K562 (cell line): ENCODE measurements around the gene THADA. TPM values are rescaled to one million over a fixed set of nuclear protein-coding genes. Genes with fewer than 3 reads are reported as not detected.
A peak's percentile ranks its signal among the peaks of the same experiment; 100 is the strongest.

Experiments
- BACH1 ChIP-seq: fragments of 200-800 bp; sonication (Bioruptor generic); IDR thresholded peaks from 2 replicates; pipeline ENCODE4 v1.6.1; 2016; ENCODE audit warnings: missing genetic modification characterization, missing compliant biosample characterization
- CHD2 ChIP-seq: IDR thresholded peaks from 2 replicates; pipeline ENCODE4 v1.6.1; 2011; ENCODE audit warnings: low read depth, low read length
- E2F5 ChIP-seq: sonication (generic); formaldehyde crosslinking; IDR thresholded peaks from 2 replicates; pipeline ENCODE4 v1.8.0; 2022; ENCODE audit warnings: mild to moderate bottlenecking, missing genetic modification reagents
- HDAC2 ChIP-seq: fragments of 450-650 bp; IDR thresholded peaks from 2 replicates; pipeline ENCODE4 v1.6.1; 2016; ENCODE audit warnings: mild to moderate bottlenecking
- HNRNPL ChIP-seq: fragments of 200-400 bp; formaldehyde crosslinking; IDR thresholded peaks from 2 replicates; pipeline ENCODE4 v1.6.1; 2017; ENCODE audit warnings: low read depth, mild to moderate bottlenecking, low read length
- JUND ChIP-seq, 2 experiments: IDR thresholded peaks; 2 replicates in 1 of 2; 3 replicates in 1 of 2; pipeline ENCODE4 v1.6.1; 2011; ENCODE audit warnings: borderline replicate concordance in 2 of 2, low read depth in 2 of 2, low read length in 2 of 2, improper control_type of control experiment in 1 of 2, missing biosample characterization in 1 of 2, missing genetic modification characterization in 1 of 2, missing genetic modification reagents in 1 of 2
- MED1 ChIP-seq: sonication (generic); formaldehyde crosslinking; IDR thresholded peaks from 2 replicates; pipeline ENCODE4 v1.8.1; 2023; ENCODE audit warnings: missing genetic modification reagents, borderline replicate concordance
- MTA1 ChIP-seq: fragments of 450-650 bp; IDR thresholded peaks from 2 replicates; pipeline ENCODE4 v1.6.1; 2017; ENCODE audit warnings: borderline replicate concordance
- NFIC ChIP-seq: fragments of 450-650 bp; IDR thresholded peaks from 2 replicates; pipeline ENCODE4 v1.6.1; 2017; ENCODE audit warnings: mild to moderate bottlenecking, inconsistent platforms
- NRF1 ChIP-seq, 2 experiments: fragments of 450-650 bp; IDR thresholded peaks in 1 of 2; conservative IDR thresholded peaks in 1 of 2; 2 replicates each; pipeline ENCODE4 v1.6.1; 2014; ENCODE audit warnings: mild to moderate bottlenecking in 2 of 2
- PCBP1 ChIP-seq: fragments of 200-400 bp; formaldehyde crosslinking; IDR thresholded peaks from 2 replicates; pipeline ENCODE4 v1.6.1; 2018; ENCODE audit warnings: mild to moderate bottlenecking, low read depth, low read length; ENCODE audit not compliant: poor library complexity, severe bottlenecking
- PHF21A ChIP-seq: fragments of 450-650 bp; IDR thresholded peaks from 2 replicates; pipeline ENCODE4 v1.6.1; 2017; ENCODE audit warnings: low read depth, borderline replicate concordance
- RAD21 ChIP-seq, 2 experiments: fragments of 250-450 bp in 1 of 2; fragments of 450-650 bp in 1 of 2; sonication (Bioruptor Pico) in 1 of 2; formaldehyde crosslinking in 1 of 2; IDR thresholded peaks in 1 of 2; conservative IDR thresholded peaks in 1 of 2; 2 replicates each; pipeline versions ENCODE4 v1.4.0 to v1.8.0; 2020 to 2022; ENCODE audit warnings: mild to moderate bottlenecking in 2 of 2, moderate library complexity in 1 of 2
- RBFOX2 ChIP-seq: fragments of 200-400 bp; formaldehyde crosslinking; IDR thresholded peaks from 2 replicates; pipeline ENCODE4 v1.6.1; 2017; ENCODE audit warnings: low read depth, mild to moderate bottlenecking, low read length, moderate library complexity
- SMARCA5 ChIP-seq: fragments of 450-650 bp; IDR thresholded peaks from 2 replicates; pipeline ENCODE4 v1.6.1; 2016
- TSC22D4 ChIP-seq: fragments of 450-650 bp; IDR thresholded peaks from 2 replicates; pipeline ENCODE4 v1.6.1; 2016; ENCODE audit warnings: missing genetic modification characterization, missing biosample characterization, control low read depth
- ZFX ChIP-seq: sonication (generic); formaldehyde crosslinking; IDR thresholded peaks from 2 replicates; pipeline ENCODE4 v1.8.0; 2022; ENCODE audit warnings: mild to moderate bottlenecking, missing genetic modification reagents, moderate library complexity
- ZNF354B ChIP-seq: fragments of 250-450 bp; sonication (Bioruptor Pico); IDR thresholded peaks from 2 replicates; pipeline ENCODE4 v1.4.0; 2020
- polyA plus RNA-seq, 8 experiments: library from polyadenylated mRNA; depleted of rRNA in 4 of 8; stranded (reverse) in 5 of 8; unstranded in 3 of 8; fragments of >200 nt; fragmentation: Nextera tagmentation in 2 of 8; fragmentation: Illumina TruSeq in 1 of 8; extraction: Ambion mirVana in 2 of 8; extraction: Trizol in 1 of 8; gene quantifications; 2 replicates each; pipeline versions ENCODE4 v1.2.1 to v1.2.3, GENCODE V29; 2011 to 2014; ENCODE audit warnings: inconsistent platforms in 1 of 8, missing spikeins in 1 of 8
- total RNA-seq, 7 experiments: library from RNA; depleted of rRNA in 6 of 7; stranded (reverse); fragments of >200 nt in 6 of 7; fragmentation: Illumina TruSeq in 2 of 7; extraction: Trizol in 2 of 7; gene quantifications; 2 replicates each; pipeline versions ENCODE4 v1.2.1 to v1.2.3, GENCODE V29; 2011 to 2021; ENCODE audit warnings: low replicate concordance in 1 of 7
- TF ChIP-seq, protein P1 (sequence below): fragments of 450-650 bp; formaldehyde crosslinking; IDR thresholded peaks from 2 replicates; pipeline ENCODE4 v1.4.0; 2022; ENCODE audit warnings: missing genetic modification characterization
- TF ChIP-seq, protein P2 (sequence below): fragments of 450-650 bp; IDR thresholded peaks from 2 replicates; pipeline ENCODE4 v1.6.1; 2016; ENCODE audit warnings: borderline replicate concordance
- TF ChIP-seq, protein P3 (sequence below), 2 experiments: fragments of 450-650 bp in 1 of 2; sonication (generic) in 1 of 2; formaldehyde crosslinking in 1 of 2; IDR thresholded peaks in 1 of 2; conservative IDR thresholded peaks in 1 of 2; 2 replicates each; pipeline versions ENCODE4 v1.6.1 to v1.8.1; 2016 to 2023; ENCODE audit warnings: mild to moderate bottlenecking in 2 of 2, moderate library complexity in 2 of 2, inconsistent platforms in 1 of 2, missing genetic modification reagents in 1 of 2

THADA gene
- total and polyA plus RNA-seq, 9 of the 15 experiments (the other 6 are each of a cell fraction or from before 2014, with no cell fraction given) = 17.8 to 34.7 (median 31.9) TPM

- TF ChIP-seq E2F5 (CRISPR knock-in tag) = 0 out of 2 replicates have a peak, but pooled peaks have one; percentile 17
- no peak for TF ChIP-seq ZNF354B
- 0 out of 2 replicates have a peak, but pooled peaks have one; percentile 8 for TF ChIP-seq NFIC
- TF ChIP-seq MED1 = no peak
- peak; percentile 97 for TF ChIP-seq PHF21A
- TF ChIP-seq, protein P1, sequence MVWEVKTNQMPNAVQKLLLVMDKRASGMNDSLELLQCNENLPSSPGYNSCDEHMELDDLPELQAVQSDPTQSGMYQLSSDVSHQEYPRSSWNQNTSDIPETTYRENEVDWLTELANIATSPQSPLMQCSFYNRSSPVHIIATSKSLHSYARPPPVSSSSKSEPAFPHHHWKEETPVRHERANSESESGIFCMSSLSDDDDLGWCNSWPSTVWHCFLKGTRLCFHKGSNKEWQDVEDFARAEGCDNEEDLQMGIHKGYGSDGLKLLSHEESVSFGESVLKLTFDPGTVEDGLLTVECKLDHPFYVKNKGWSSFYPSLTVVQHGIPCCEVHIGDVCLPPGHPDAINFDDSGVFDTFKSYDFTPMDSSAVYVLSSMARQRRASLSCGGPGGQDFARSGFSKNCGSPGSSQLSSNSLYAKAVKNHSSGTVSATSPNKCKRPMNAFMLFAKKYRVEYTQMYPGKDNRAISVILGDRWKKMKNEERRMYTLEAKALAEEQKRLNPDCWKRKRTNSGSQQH (CRISPR knock-in tag) = no peak
- TF ChIP-seq SMARCA5 = 0 out of 2 replicates have a peak, but pooled peaks have one; percentile 16
- peak; percentile 42 to 53; a peak in 3 of 4 replicates for TF ChIP-seq NRF1 (conservative IDR thresholded peaks at IDR 0.05 in 1 of 2, IDR thresholded peaks at IDR 0.05 in 1 of 2)
- TF ChIP-seq HDAC2 = peak; percentile 47; the same call in 1 of the 2 replicates
- TF ChIP-seq, protein P2, sequence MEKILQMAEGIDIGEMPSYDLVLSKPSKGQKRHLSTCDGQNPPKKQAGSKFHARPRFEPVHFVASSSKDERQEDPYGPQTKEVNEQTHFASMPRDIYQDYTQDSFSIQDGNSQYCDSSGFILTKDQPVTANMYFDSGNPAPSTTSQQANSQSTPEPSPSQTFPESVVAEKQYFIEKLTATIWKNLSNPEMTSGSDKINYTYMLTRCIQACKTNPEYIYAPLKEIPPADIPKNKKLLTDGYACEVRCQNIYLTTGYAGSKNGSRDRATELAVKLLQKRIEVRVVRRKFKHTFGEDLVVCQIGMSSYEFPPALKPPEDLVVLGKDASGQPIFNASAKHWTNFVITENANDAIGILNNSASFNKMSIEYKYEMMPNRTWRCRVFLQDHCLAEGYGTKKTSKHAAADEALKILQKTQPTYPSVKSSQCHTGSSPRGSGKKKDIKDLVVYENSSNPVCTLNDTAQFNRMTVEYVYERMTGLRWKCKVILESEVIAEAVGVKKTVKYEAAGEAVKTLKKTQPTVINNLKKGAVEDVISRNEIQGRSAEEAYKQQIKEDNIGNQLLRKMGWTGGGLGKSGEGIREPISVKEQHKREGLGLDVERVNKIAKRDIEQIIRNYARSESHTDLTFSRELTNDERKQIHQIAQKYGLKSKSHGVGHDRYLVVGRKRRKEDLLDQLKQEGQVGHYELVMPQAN = peak; percentile 54; the same call in 1 of the 2 replicates
- TF ChIP-seq HNRNPL = 0 out of 2 replicates have a peak, but pooled peaks have one; percentile 59
- peak; percentile 23 for TF ChIP-seq CHD2
- TF ChIP-seq ZFX (CRISPR knock-in tag) = peak; percentile 93
- peak; percentile 59 for TF ChIP-seq RBFOX2
- peak; percentile 75 for TF ChIP-seq PCBP1
- no peak for TF ChIP-seq BACH1 (tag)
- no peak for TF ChIP-seq MTA1
- TF ChIP-seq, protein P3, sequence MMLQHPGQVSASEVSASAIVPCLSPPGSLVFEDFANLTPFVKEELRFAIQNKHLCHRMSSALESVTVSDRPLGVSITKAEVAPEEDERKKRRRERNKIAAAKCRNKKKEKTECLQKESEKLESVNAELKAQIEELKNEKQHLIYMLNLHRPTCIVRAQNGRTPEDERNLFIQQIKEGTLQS (IDR thresholded peaks at IDR 0.05) = no peak
- TF ChIP-seq, protein P3 (CRISPR knock-in tag; conservative IDR thresholded peaks at IDR 0.05) = 0 out of 2 replicates have a peak, but pooled peaks have one; percentile 30
- TF ChIP-seq JUND (IDR thresholded peaks at IDR 0.05; ENCODE audit: borderline replicate concordance, low read depth, low read length) = peak; percentile 20; the same call in 1 of the 2 replicates
- no peak; the same call in 2 of the 3 replicates for TF ChIP-seq JUND (tag; IDR thresholded peaks at IDR 0.05; ENCODE audit: borderline replicate concordance, low read depth, low read length)
- no peak for TF ChIP-seq TSC22D4 (tag)
- peak; percentile 53 to 56 for TF ChIP-seq RAD21 (CRISPR knock-in tag; conservative IDR thresholded peaks at IDR 0.05 in 1 of 2, IDR thresholded peaks at IDR 0.05 in 1 of 2)
Observed at GRCh38 chr2:43226955-43227829, 368.6 kb downstream of the THADA start (continued).
